Fibroblast of lung (primary cell): Measurements from ENCODE around the gene CXCL6.

Source experiments
- EZH2 ChIP-seq: IDR thresholded peaks from 2 replicates; pipeline ENCODE4 v1.5.1; 2012; ENCODE audit warnings: low read length, control low read depth, mild to moderate bottlenecking; ENCODE audit errors: missing control alignments
- TF ChIP-seq, protein P1 (sequence below), 2 donors: IDR thresholded peaks in 1 of 2; conservative IDR thresholded peaks in 1 of 2; 1 replicate in 1 of 2; 2 replicates in 1 of 2; pipeline ENCODE4 v1.5.1; 2011 to 2012; ENCODE audit warnings: low read length in 2 of 2, control low read depth in 1 of 2, inconsistent platforms in 1 of 2, low read depth in 1 of 2, mild to moderate bottlenecking in 1 of 2

DNA sequence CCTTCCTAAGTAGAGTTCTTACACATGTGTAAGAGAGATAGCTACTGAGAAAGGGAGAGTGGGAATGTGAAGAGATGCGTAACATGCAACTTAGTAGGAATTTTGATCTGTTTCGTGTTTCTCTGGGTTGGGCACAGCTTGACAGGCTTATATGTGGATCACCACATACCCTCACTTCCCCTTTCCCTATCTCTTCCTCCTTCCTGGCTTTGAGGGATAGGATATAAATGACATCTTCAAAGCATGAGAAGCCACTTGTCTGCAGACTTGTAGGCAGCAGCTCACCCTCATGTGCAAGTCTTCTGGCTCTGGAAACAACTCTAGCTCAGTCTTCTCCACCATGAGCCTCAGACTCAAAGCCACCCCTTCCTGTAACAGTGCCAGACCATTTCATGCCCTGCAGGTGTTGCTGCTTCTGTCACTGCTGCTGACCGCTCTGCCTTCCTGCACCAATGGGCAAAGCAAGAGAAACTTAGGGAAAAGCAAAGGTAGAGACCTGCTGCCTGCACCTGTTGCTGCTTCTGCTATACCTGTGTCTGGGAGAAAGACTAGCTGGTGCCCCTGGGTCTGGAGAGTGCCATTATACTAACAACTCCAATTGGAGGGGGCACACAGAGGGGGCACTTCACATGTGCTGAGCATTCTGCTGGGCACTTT is 11.2 kb downstream of the CXCL6 start:
- TF ChIP-seq, protein P1, sequence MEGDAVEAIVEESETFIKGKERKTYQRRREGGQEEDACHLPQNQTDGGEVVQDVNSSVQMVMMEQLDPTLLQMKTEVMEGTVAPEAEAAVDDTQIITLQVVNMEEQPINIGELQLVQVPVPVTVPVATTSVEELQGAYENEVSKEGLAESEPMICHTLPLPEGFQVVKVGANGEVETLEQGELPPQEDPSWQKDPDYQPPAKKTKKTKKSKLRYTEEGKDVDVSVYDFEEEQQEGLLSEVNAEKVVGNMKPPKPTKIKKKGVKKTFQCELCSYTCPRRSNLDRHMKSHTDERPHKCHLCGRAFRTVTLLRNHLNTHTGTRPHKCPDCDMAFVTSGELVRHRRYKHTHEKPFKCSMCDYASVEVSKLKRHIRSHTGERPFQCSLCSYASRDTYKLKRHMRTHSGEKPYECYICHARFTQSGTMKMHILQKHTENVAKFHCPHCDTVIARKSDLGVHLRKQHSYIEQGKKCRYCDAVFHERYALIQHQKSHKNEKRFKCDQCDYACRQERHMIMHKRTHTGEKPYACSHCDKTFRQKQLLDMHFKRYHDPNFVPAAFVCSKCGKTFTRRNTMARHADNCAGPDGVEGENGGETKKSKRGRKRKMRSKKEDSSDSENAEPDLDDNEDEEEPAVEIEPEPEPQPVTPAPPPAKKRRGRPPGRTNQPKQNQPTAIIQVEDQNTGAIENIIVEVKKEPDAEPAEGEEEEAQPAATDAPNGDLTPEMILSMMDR (conservative IDR thresholded peaks at IDR 0.05 in 1 of 2, IDR thresholded peaks at IDR 0.05 in 1 of 2; ENCODE audit: low read depth in 1 of 2, low read length in 2 of 2) = no peak
- no peak for TF ChIP-seq EZH2
